GM19035 (cell line): Measurements from ENCODE around the gene DPEP3.

Source experiments
- ATAC-seq: cut with Tn5 transposase; IDR thresholded peaks from one replicate; pipeline ENCODE4 v1.9.1; 2021; ENCODE audit not compliant: unreplicated experiment

The DPEP3 gene

GRCh38 chr16:67967183-67967957 lies 12.9 kb downstream of the DPEP3 start:
- no peak for ATAC-seq

- no peak for ATAC-seq
These were observed 13.6 kb downstream of the DPEP3 start for GRCh38 chr16:67966549-67967182.

DNA sequence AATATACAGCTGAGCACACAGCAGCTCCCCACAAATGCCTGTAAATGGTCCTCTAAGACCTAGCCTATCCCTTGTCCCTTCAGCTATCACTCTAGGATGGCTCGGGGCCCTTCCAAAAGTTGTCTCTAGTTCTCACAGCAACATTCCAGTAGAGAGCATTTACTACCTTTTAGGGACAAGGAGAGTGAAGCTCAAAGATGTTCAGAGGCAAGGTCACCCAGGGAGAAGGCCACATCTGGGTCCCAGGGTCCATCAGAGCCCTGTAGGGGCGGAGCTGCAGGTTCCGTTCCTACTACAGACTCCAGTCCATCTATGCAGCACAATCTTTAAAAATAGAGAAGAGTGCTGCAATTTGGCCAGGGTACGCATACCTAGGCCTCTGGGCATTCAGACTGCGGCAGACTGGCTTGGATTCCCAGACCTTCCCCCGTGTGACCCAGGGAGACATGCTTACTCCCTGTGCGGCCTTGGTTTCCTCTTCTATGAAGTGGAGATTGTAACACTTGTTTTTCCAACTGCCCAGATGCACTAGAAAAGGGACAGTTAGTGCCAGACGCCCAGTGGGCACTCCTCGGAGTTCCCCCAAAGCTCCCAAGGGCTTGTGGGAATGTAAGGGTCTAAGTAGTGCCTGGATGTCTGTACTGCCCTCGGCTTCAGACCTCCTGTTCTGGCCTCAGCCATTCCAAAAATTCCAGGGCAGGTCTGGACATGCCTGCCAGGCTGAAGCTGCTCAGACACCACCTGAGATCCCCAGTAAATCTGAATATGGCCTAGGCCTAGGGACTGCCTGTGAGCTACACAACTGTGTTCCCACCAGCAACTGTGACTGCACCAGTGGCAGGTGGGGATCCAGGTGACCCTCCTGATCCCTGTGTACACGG lies 14.4 kb downstream of the DPEP3 start:
- no peak for ATAC-seq

- no peak for ATAC-seq
These were observed 15.7 kb downstream of the DPEP3 start for GRCh38 chr16:67964477-67965131.

GRCh38 chr16:67963662-67964321 lies 16.5 kb downstream of the DPEP3 start:
- no peak for ATAC-seq

- ATAC-seq: no peak
These were observed 17.0 kb downstream of the DPEP3 start for GRCh38 chr16:67963292-67963661.

DNA sequence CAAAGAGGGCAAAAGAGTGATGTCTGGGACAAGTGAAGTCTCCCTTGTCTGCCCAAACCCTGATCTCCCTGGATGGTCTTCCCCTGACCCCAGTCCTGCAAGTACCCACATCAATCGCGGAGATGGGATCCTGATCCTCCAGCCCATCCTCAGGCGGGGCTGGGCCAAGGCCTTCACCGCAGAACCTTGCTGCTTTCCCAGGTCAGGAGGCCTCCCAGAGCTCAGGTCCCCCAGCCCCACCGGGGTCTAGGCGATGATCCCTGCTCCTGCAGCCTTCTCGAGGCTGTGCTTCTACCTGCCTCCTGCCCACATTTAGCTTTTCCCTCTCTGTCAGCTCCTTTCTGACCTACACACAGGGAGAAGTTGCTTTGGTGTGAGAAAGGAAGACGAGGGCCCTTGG lies 18.2 kb downstream of the DPEP3 start:
- ATAC-seq: no peak

- ATAC-seq: no peak
These were observed 18.7 kb downstream of the DPEP3 start for GRCh38 chr16:67961551-67961957.

- no peak for ATAC-seq
These were observed 20.6 kb downstream of the DPEP3 start for GRCh38 chr16:67959536-67960329.

GRCh38 chr16:67957622-67958021 lies 22.7 kb downstream of the DPEP3 start:
- ATAC-seq: no peak

- no peak for ATAC-seq
These were observed 25.7 kb downstream of the DPEP3 start for GRCh38 chr16:67954421-67955196.

DNA sequence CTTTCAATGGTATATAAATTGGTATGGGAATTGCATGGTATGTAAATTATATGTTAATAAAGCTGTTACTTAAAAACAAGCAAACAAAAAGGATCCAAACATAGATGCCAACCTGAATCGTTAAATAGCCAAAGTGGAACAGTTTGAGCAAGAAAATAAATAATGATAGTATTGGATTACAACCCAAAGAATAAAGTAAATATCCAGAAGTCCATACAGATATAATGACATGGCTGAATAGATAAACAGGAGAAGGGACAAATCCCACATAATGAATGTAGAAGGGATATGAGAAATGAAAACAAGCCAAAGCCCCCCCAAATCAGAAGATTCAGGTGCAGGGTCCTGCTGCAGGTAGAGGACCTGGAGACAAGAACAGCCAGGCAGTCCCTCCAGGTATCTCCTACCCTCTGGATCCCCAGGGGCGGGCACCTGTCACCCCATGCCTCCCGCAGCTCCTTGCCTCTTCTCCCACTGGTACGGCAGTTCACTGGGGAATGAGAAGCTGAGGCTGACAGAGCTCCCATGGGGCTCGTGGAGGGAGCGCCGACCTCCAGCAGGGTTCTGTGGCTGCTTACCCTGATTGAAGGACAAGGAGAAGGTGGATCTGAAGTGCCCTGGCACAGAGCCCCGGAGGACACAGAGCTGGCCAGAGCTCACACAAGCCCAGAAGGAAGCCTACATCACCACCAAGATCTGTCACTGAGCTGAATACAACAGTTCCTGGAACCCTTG lies 26.5 kb downstream of the DPEP3 start:
- no peak for ATAC-seq

DNA sequence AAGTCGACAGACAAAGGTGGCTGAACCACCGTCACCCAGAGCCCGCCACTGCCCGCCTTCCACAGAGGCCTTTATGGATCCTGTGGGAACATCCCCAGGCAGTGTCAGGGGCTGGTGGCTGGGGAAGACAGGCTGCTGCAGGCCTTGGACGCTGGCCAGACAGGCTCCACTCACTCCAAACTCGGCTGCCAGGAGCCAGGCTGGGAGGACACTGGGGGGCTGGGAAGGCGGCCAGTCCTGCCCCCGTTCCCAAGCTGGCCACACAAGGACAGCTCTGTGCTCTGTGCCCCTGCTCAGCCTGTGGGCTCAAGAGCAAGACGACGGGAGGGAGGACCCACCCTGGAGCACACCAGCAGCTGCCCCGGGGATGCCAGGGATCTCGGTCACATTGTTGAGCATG lies 28.8 kb downstream of the DPEP3 start:
- no peak for ATAC-seq

DNA sequence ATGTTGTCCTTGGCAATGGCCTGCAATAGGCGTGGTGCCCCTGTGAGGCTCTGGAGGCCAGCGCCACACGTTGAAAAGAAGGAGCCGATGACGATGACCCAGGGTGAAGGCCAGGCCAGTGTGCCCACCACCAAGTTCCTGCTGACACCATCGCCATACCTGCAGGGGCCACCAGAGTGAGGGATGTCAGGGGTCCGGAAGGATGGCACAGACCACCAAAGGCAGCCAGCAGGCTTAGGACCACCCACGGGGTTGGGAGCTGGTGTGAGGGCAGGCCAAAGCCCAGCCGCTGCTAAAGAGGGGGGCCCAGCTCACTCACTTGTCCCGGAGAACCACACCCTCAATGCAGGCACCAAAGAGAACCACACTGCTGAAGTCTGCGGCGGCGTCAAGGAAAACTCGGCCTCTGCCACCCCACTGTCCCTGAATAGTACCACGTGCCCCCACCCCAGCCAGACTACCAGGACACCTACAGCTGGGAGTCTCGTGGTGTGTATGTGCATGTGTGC lies 29.9 kb downstream of the DPEP3 start:
- no peak for ATAC-seq

- ATAC-seq: no peak
These were observed 30.7 kb downstream of the DPEP3 start for GRCh38 chr16:67949645-67950044.

DNA sequence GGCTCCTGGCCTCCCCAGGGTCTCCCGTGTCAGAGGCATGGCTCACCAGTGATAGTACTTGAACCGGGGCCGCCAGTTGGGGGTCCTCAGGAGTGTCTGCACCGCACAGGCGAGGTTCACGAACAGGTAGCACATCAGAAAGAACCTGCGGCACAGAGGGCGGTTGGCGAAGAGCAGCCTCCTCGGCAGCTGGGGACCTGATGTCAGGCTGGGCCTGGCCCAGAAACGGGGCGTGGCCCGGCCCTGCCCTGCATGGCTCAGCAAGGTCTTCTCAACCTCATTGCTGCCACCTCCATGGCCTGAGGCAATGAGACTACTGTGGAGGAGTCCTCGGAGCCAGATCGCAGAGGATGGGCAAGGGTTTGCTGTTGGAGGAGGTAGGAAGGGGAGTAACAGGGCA lies 32.3 kb downstream of the DPEP3 start:
- ATAC-seq: no peak

DNA sequence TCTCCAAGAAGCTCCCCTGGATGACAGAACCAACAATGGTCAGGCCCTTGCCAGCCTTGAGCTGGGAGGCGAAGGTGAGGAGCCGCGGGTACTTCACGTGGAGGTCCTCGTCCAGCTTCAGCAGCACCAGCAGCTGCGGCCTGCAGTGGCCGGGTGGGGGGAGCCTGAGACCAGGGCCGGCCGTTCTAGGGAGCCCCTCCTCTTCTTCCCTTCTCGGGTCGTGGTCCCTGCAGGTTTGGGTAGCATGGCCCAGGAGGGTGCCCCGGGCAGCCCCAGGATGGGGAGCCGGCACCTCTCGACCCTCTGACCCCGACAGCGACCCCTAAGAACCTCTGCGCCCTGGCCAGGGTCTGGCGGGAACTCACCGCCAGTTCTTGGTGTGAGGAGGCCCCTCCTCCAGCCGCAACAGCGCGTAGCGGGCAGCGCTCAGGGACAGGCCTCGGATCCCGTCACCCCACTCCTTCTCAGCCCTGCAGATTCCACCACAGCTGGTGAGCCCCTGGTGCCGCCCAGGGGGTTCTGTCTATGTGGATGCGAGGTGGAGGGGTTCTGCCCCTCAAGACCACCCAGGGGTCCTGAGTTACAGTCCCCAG lies 33.2 kb downstream of the DPEP3 start:
- ATAC-seq: no peak

DNA sequence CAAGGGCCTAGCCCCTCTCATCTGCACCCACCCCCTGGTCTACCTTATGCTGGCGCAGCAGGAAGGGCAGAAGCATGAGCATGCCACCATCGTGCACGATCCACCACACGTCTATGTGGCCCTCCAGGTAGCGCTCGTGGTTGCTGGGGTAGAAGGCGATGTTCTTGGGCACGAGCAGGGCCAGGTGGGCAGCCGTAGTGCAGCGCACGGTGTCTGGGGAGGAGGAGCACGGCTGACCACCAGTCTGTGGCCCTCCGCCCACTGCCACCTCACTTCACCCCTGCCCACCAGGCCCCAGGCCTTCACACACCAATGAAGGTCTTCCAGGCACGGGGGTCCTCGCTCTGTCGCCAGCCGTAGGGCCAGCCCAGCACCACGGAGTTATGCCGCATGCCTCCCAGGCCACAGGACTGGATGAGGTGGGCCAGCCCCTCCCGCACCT lies 34.1 kb downstream of the DPEP3 start:
- no peak for ATAC-seq
